LNCaP clone FGC (cell line): ENCODE measurements around the gene CTBP2.
"Not testable (repeated sequence)": the region's sequence is repeated elsewhere in the genome, so short reads cannot be mapped to it uniquely, and the experiment has no call there.

Experiments used
- DNase-seq: peaks from one replicate; pipeline ENCODE4 v3.0.0-alpha.2; 2011; ENCODE audit warnings: low read depth
- H3K4me3 ChIP-seq: 2 replicates; pipeline ENCODE4 v1.5.1; 2011; ENCODE audit warnings: mild to moderate bottlenecking, low read depth, low read length, control low read depth
- TF ChIP-seq, protein P1 (sequence below): IDR thresholded peaks from 2 replicates; pipeline ENCODE4 v1.5.1; 2012; ENCODE audit warnings: mild to moderate bottlenecking; ENCODE audit not compliant: control insufficient read depth, insufficient read depth; ENCODE audit errors: extremely low read depth

The CTBP2 gene

DNA sequence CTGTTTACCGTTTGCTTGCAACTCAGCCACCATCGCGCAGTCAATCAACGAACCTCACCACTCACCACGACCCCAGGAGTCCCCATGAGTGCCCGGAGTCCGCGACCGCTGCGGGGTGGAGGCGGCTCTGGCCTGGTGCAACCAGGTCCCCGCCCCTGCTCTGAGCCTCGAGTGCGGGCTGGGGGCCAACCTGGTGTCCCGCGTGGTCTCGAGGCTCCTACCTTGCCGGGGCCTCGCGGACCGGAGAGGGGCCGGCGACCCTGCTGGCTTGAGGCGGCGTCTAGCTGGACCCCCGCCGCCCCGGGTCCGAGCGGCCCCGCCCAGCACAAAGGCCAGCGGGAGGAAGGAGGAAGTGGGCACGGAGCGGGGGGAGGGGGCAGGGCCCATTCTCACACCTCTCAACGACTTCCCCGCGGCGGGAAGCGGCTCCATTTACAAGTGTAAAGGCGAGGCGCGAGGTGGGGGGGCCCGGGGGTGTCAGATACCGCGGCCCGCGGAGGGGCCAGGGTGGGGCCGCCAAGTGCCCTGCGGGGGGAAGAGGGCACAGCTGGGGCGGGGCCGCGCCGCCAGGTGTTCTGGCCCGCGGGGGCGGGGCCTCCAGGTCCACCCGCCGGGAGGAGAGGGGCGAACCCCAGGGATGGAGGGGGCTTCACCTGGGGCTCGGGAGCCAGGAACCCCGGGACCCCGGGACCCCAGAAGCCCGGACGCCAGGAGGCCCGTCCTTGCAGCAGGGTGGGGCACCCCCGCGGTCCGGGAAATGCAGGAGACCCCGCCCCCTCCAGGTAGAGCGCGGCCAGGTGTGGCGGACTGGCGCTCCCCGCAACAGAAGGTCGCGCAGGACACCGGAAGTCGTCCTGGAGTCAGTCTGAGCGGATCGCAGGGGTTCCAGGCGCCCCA lies 8.6 kb downstream of the CTBP2 start:
- no peak overlapping the region for H3K4me3 ChIP-seq

DNA sequence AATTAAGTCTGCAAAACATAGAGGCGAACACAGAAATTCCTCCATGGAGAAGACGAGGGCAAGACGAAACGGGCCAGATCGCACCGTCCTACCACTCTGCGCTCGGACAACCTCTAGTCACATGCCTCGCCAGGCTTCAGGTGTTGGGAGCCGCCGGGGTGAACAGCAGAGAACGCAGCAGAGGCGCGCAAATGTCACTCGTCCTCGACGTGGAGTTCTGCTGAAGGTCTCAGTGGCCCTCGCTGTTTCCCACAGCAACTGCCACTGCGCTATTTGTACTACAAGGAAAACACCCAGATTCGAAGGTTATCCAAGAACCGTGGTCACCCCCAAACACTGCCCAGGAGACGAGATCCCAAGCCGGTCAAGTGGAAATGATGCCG lies 9.2 kb downstream of the CTBP2 start:
- DNase-seq = no peak
- no peak overlapping the region for H3K4me3 ChIP-seq
- TF ChIP-seq, protein P1, sequence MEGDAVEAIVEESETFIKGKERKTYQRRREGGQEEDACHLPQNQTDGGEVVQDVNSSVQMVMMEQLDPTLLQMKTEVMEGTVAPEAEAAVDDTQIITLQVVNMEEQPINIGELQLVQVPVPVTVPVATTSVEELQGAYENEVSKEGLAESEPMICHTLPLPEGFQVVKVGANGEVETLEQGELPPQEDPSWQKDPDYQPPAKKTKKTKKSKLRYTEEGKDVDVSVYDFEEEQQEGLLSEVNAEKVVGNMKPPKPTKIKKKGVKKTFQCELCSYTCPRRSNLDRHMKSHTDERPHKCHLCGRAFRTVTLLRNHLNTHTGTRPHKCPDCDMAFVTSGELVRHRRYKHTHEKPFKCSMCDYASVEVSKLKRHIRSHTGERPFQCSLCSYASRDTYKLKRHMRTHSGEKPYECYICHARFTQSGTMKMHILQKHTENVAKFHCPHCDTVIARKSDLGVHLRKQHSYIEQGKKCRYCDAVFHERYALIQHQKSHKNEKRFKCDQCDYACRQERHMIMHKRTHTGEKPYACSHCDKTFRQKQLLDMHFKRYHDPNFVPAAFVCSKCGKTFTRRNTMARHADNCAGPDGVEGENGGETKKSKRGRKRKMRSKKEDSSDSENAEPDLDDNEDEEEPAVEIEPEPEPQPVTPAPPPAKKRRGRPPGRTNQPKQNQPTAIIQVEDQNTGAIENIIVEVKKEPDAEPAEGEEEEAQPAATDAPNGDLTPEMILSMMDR = no peak

More for the DNA sequence above, 8.6 kb downstream of the CTBP2 start:
- TF ChIP-seq, protein P1 = no peak
- DNase-seq = no peak

- H3K4me3 ChIP-seq, DNase-seq: not testable (repeated sequence)
Observed at GRCh38 chr10:125150376-125151083, 9.8 kb downstream of the CTBP2 start.

DNA sequence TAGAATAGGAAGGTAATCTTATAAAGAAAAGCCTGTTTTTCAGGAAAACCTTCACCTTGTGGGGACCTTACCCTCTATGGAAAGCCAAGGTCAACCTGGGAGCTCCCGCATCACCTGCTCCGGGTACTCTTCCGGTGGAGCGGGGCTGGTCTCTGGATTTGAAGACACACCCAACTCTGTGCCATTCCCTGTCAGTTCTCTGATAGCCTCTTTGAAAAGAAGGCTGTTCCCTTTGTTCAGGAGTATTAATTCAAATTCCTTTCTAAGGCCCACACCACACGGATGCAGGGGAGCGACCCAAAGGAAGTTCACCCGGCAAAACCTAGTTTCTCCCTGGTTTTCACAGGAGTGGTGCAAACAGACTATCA lies 10.7 kb downstream of the CTBP2 start:
- DNase-seq = no peak

GRCh38 chr10:125149036-125149679 lies 11.2 kb downstream of the CTBP2 start:
- no peak overlapping the region for H3K4me3 ChIP-seq
- DNase-seq = no peak
- TF ChIP-seq, protein P1 = no peak

More for the DNA sequence above, 10.7 kb downstream of the CTBP2 start:
- TF ChIP-seq, protein P1 = no peak
- no peak overlapping the region for H3K4me3 ChIP-seq

GRCh38 chr10:125148528-125148927 lies 11.8 kb downstream of the CTBP2 start:
- H3K4me3 ChIP-seq = no peak overlapping the region
- TF ChIP-seq, protein P1 = no peak
- DNase-seq = no peak

- TF ChIP-seq, protein P1 = no peak
- H3K4me3 ChIP-seq = no peak overlapping the region
- no peak for DNase-seq
Observed at GRCh38 chr10:125147971-125148439, 12.4 kb downstream of the CTBP2 start.
